NCI-H146 (cell line): ENCODE data around the gene MCM7.
A peak's percentile ranks its signal among the peaks of the same experiment; 100 is the strongest.

ENCODE experiments used
- DNase-seq: peaks from one replicate; lab custom pipeline; 2025; lab: John Stamatoyannopoulos, UW

Gene MCM7

DNA sequence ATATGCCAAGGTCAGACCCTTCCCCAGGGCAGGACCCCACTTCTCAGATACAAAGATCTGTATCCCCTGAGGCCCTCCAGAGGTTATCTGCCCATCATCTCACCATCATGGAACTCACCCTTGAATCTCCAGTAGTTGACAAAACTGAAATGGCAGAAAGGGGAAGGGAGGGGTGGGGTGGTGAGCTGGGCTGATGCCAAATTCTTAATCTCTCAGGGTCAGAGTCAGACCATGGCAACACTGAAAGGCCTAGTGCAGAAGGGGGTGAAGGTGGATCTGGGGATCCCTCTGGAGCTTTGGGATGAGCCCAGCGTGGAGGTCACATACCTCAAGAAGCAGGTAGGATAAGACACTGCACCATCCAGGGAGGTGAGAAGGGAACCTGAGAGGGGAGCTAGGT is 21.4 kb upstream of the MCM7 start:
- DNase-seq, result no peak

DNA sequence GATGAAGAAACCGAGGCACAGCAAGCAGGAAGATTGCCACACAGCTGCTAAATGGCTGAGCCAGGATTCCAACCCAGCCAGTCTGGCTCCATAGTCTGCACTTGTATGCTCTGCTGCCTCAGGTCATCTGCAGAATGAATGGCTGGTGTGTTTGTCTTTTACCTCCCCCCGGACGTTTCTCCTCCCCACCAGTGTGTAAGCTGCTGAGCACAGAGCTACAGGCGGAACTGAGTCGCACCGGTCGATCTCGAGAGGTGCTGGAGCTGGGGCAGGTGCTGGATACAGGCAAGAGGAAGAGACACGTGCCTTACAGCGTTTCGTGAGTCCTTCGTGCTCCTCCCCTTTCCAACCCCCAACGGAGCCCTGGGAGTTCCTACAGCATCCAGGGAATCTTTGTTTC is 20.9 kb upstream of the MCM7 start:
- DNase-seq, result no peak

DNA sequence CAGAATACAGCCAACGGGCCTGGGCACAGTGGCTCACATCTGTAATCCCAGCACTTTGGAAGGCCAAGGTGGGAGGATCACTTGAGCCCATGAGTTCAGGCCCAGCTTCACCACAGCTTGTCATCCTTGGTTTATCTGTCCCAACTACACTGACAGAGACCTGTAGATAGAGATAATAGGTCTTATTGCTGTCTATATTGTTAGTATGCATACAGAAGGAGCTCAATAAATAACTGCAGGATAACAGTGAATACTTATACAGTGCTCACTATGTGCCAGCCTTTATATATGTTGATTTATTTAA is 19.5 kb upstream of the MCM7 start:
- no peak for DNase-seq

DNA sequence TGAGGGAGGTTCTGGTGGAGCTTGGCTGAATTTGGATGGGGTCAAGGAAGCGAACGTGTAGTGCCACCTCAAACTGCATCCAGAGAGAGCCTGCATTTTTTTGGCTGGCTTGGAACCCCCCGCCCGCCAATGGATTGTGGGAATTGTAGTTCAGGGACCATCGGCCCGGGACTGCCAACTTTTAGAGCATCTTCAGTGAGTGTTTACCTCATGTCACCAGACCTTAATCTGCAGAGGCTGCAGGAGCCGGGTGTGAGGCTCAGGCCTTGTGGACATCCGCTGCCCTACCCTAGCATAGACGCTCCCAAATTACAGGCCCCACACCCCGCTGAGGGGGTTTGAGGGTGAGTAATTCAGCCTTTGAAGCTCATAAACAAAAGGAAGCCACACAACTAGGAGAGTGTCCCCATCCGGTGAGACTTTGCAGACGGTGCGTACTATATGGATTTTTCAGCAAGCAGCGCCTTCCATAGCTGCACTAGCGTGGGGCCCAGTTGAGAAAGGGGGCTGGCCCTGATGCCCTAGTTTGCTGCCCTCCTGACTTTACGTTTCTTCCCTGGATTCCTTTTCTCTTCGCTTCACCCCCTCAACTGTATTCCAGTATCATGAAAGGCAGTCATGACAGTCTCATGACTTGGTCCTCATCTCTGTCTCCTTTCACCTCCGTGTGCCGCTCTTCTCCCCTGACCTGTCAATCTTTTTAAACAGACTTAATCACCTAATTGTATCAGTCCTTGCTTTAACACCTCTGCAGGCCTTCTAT is 19.0 kb upstream of the MCM7 start:
- DNase-seq, result peak; percentile 49

DNA sequence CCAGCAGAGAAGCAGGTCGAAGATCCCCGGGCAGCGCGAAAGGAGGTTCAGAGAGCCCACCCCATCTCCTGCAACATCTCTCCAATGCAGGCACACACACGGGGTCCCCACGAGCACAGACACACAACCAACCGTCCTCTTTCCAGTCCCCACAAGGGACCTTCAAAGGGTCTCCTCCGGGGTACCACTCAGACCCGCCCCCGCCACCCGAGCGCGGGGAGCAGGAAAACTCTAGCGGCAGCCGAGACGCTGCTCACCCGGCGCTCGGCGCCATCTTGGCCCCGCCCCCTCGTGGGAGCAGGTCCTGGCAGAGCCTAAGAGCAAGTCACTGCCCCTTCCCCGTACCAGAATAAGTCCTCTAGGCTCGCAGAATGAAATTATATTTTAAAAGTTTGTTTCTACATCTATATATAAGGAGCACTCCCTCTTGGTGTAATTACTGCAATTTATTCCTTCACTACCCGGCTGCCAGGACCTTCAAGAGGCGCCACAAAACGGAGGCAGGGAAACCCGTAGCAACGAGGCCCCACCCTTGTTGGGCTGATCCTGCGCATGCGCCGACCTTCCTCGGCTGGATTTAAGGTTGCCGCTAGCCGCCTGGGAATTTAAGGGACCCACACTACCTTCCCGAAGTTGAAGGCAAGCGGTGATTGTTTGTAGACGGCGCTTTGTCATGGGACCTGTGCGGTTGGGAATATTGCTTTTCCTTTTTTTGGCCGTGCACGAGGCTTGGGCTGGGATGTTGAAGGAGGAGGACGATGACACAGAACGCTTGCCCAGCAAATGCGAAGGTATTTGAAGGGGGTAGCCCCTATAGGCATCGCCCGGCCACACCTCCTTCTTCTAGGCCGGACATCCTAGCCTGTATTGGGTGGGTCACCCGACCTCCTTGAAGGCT is 18.1 kb upstream of the MCM7 start, which contains the start of the genes CNPY4 and TAF6:
Gene CNPY4 (plus strand): TSS at position 563 of the 898 bp plus-strand sequence. CDS start 111 bp downstream, at position 674.
Gene TAF6 (minus strand): TSS at position 287 of the 898 bp plus-strand sequence. CDS start 5,149 bp downstream, outside the sequence.
- peak; percentile 95 for DNase-seq

DNA sequence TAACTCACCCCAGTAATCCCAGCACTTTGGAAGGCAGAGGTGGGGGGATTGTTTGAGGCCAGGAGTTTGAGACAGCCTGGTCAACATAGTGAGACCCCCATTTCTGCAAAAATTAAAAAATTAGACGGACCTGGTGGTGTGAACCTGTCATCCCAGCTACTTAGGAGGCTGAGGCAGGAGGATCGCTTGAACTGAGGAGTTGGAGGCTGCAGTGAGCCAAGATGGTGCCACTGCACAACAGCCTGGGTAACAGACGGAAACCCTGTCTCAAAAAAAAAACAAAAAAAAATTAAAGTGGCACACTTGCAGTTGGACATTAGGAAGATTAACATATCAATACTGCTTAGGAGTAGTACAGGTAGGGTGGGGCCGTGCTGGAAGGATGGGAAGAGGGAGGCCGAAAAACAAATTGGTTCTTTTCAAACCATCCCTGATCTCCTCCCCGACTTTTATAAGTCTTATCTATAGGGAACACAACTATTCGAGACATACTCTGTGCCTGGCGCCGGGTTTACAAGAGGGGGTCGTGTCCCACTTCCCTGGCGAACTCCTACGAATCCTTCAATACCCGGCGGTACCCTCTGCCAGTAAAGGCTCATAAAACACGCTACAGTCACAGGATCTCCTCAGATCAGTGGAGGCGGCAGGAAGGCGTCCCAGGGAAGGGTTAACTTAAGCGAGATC is 17.3 kb upstream of the MCM7 start:
- DNase-seq, result no peak

DNA sequence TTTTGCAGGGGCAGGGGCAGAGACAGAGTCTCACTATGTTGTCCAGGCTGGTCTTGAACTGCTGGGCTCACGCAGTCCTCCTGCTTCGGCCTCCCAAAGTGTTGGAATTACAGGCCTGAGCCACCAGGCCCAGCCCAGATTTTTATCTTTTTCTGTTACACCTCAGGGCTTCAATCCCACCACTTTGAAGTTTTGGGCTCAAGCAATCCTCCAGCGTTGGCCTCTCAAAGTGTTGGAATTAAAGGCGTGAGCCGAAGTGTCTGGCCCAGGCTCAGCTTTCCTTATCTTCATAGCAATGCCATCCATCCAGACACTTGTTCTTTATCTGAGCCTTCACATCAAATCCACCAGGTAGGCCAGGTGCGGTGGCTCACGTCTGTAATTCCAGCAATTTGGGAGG is 13.8 kb upstream of the MCM7 start:
- DNase-seq, result no peak

DNA sequence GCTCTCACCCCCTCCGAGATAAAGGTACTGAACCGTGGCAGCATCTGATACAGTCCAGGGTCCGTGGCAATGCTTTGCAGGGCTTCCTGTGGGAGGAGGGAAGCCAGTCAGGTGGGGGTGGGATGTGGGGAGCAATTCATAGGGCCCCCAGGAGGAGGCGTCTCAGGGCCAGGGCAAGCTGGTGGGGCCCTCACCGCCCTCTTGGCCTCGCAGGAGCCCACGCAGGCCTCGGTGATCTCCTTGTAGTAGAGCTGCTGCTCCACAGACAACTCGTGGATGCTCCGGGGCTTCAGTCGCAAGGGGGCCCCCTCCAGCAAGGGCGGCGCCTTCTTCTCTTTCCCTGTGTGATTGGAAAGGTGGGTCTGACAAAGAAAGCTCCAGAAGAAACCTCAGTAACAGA is 10.7 kb upstream of the MCM7 start:
- no peak for DNase-seq

DNA sequence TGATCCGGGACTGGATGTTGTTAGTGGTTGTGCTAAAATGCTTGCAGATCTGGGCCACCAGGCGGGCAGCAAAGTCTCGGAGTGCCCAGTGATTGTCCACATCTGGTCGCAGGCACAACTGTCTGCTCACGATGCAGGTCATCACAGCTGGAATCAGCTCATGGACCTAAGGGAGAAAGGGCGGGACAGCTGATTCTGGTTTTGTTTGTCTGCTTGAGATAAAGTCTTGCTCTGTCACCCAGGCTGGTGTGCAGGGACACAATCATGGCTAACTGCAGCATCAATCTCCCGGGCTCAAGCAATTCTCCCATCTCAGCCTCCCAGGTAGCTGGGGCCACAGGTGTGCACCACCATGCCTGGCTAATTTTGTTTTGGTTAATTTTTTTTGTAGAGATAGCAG is 10.0 kb upstream of the MCM7 start:
- no peak for DNase-seq

DNA sequence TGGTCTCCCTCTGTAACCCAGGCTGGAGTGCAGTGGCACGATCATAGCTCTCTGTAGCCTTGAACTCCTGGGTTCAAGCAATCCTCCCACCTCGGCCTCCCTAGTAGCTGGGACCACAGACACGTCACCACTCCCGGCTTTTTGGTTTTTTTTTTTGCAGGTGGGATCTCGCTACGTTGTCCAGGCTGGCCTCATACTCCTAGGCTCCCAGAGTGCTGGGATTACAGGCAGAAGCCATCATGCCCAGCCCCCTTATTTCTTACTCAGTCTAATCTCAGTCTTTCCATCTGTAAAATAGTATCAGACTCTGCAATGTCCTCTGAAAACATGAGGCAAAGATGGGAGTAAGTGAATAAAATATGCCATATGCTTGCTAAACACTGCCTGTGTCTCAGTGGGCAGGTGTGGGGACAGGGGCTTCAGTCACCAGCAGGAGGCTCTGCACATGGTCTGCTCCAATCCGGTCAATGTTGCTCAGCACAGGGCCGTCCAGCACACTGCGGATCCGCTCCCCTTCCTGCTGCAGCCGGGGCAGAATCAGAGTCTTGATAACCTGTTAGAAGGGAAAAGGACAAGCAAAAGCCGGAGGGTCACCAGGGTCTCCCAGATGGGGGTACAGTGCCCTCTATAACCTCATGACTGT is 8.4 kb upstream of the MCM7 start:
- DNase-seq, result no peak

DNA sequence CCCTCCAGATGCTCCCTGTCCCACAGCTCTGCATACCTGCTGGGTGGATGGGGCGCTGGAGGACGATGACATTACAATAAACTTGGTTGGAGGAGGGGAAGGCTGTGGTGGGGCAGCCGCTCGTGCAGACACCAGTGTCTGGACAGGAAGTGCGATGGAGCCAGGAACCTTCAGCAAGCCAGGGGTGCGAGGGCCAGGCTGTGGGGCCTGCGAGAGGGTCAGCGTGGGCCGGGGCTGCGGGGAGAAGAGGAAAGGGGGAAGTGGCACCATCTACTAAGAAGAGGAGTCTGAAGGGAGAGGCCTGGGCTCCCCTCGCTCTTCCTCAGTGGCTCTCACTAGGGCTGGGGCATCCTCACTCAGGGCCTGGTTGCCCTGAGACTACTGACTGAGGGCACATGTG is 6.7 kb upstream of the MCM7 start:
- DNase-seq, result no peak

DNA sequence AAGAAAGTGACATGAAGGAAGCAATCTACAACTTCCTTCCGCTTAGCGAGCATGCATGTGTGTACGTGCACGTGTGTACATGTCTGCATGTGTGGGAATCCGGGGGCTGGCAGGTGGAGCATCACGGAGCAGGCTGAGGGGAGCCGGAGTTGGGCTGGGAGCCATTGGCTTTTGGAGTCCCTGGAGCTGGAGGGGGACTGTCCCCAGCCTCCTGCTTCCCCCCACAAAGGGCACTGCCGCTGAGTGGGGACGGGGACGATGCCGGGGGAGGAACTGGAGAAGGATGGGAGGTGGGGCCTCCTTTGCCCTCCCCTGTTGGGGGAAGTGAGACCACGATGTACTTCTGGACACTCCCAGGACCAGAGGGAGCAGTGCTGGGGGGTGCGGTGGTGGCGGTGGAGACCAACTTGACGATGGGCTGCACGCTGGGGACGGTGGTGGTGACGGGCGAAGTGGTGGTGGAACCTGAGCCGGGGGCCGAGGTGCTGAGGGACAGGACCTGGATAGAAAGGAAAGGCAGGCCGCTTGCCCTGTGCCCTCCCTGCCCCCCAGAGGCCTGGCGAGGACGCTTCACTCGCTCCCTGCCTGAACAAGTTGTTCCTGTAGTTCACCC is 6.0 kb upstream of the MCM7 start:
- no peak for DNase-seq

DNA sequence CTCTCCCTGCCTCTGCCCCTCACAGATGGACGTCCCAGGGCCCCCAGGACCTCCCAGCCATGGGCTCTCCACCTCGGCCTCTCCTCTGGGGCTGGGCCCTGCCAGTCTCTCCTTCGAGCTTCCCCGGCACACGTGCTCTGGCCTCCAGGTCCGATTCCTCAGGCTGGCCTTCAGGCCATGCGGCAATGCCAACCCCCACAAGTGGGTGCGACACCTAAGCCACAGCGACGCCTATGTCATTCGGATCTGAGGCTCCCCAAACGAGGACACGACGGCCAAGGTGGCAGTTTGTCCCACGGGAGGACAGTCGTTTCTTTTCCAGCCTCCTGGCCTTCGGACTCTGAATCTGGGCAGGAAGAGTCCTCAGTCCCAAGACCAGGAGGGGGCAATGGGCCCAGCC is 5.4 kb upstream of the MCM7 start:
- DNase-seq, result no peak

DNA sequence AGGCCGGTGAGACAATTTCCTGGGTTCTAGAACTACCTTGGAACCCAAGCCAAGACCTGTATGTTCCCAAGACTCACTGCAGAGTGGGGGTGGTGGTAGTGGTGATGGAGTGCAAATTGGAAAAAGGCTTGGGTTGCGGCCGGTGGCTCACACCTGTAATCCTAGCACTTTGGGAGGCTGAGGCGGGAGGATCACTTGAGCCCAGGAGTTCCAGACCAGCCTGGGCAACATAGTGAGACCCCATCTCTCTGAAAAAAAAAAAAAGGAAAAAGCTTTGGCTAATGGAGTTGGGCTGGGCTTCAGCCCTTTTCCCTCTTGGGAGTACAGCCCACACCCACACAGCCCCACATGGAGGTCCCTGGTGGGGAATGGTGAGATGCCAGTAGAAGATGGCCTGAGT is 4.3 kb upstream of the MCM7 start:
- DNase-seq, result no peak

DNA sequence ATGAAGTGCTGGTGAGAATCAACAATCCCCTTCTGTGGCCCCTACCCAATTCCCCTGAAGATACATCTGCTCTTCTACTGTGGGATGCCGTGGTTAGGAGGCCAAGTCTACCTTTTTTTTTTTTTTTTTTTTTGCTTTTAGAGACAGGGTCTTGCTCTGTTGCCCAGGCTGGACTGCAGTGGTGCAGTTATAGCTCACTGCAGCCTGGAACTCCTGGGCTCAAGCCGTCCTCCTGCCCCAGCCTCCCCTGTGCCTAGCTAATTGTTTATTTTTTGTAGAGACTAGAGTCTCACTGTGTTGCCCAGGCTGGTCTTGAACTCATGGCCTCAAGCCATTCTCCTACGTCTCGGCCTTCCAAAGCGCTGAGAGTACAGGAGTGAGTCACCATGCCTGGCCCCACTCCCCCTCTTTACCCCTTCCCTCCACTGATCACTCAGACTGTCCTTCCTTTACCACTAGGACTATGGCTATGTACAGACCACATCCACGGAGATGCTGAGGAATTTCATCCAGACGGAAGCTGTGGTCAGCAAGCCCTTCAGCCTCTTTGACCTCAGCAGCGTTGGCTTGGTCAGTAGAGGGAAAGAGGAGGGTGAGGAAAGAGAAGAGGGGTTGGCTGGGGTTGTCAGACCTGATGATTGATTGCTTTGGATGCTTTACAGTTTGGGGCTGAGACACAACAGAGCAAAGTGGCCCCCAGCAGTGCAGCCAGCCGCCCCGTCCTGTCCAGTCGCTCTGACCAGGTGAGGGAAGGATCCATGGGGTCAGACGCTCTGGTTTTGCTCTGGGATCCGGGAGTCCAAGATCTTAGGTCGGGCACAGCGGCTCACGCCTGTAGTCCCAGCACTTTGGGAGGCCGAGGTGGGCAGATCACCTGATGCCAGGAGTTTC is 2.0 kb upstream of the MCM7 start:
- no peak for DNase-seq

DNA sequence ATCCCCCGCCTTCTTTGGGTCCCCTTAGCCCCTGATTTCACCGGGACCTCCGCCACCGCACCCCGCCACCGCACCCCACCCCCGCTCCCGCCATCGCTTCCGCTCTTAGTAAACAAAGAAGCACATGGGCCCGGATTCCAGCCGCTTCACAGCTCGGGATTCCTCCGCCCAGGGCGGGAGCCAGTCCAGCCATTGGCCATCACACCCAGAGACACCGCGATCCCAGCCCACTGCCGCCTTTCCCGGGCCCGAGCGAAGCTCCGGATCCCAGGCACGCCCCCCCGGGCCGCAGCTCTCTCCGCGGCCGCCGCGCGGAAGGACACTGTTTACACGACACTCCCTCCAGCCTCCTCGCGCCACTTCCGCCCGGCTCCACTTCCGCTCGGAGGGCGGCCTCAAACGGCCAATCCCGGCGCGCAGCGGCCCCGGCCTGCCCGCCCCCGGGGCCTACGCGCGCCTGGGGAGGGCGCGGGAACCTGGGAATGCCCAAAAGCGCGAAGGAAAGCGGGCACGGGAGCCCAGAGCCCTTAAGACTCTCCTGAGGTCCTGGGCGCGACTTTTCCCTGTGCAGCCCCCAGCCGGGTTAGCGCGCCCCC is 679 bp downstream of the MCM7 start:
- DNase-seq, result peak; percentile 95

DNA sequence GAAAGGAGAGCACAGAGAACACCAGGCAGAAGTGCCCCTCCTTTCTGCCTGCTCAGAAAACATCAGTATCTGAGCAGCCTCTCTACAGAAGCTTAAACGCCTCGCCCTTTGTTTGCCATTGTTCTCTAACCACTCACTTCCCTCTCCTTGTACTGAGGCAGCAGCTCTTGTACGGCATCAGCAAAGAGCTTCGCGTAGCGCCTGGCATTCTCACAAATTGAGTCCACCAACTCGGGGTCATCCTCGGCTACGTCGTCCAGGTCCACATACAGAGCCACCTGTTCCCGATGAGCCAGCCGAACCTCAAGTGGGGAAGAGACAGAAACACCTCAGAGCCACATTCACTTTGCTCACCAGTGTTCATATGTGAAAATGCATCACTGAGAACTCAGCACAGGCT is 1.7 kb downstream of the MCM7 start:
- DNase-seq, result no peak

DNA sequence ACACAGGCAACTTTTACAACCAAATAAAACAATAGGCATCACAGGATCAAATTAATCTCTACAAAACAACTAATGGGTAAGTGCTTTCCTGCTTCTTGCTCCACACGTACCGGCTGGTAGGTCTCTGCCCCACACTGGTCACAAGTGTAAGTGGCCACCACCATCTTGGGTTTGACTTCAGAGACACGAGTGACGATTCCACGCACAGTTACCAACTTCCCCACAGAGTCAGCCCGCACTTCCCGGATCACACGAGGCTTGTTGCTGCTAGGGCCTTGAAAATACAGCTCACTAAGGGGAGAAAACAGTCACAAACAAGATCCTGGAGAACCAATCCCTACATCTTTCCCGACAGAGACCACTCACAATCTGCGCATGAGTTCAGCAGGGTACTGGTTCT is 2.3 kb downstream of the MCM7 start:
- no peak for DNase-seq

DNA sequence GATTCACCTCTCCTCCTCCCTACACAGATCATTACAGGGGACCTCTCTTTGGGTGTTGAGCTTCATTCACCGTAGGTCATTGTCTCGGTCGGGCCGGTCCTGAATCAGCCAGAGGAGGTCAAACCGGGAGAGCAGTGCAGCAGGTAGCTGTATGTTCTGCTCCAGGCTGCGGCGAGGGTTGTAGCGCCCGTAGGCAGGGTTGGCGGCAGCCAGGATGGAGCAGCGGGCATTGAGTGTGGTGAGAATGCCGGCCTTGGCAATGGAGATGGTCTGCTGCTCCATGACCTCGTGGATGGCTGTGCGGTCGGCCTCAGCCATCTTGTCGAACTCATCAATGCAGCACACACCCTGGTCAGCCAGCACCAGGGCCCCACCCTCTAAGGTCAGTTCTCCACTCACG is 5.5 kb downstream of the MCM7 start:
- no peak for DNase-seq

DNA sequence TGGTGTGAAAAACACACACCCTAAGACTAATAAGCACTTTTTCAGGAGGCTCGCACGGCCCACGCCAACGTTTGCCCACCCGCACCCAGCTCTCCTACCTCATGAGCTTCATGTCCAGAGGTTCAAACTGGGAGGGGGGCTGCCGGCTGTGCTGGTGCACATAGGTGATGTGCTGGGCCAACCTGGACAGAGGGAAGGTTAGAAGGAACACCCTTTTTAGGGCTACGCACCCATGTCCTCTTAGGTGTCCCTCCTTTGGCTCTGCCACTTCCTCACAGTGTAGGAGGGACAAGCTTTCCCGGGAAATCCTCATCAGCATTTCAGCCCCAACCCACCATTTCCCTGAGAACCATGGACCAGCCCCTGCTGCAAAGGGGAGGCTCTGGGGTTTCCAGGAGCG is 5.9 kb downstream of the MCM7 start:
- no peak for DNase-seq
